Measurements from ENCODE around the gene NUCKS1. TPM values are rescaled to one million over a fixed set of nuclear protein-coding genes. Genes with fewer than 3 reads are reported as not detected.

The NUCKS1 gene
- total and polyA plus RNA-seq, 2 of the 13 experiments (the other 11 are each of a cell fraction or from before 2014, with no cell fraction given): 35.5 to 117 TPM

DNA sequence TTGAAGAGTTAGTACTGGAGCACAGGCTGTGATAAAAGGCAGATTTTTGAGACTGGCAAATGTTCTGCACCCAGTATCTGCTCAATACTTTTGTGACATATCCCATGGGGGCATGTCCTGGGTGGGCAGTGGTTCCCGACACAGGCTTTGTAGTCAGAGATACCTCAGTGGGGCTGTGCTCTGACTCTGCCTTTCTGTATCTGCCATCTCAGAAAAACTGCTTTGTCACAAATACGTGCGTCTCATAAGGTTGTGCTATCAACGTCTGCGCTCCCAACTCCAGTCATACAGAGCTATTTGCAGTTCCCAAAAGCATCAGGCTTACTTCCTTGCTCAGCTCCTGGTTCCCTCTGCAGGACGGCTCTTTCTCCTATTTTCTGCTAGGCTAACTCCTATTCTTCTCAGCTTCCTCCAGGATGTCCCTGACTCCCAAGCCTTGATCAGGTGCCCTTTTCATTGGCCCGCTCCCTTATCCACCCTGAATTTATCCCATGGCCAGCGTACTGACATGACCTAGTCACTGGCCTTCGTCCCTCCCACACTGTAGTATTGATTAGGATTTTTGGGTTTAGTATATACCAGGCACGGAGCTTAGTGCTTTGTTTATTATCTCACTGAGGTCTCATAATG, 37.4 kb upstream of the NUCKS1 start:
- no peak overlapping the region for H3K9ac ChIP-seq (ENCODE audit: insufficient read depth, low read depth, low read length)
- no peak overlapping the region for H2AFZ ChIP-seq (ENCODE audit: low read length)
- H3K79me2 ChIP-seq (ENCODE audit: insufficient read depth, low read length): no peaks in the 10 kb centered on the region
- in situ Hi-C loops (cut with HindIII; ENCODE audit: extremely low pct_ligation_motif_present, low pct_unique_long_range_greater_than_20kb) (no loop called here), intact Hi-C loops (cut with micrococcal nuclease; ENCODE audit: unreplicated experiment) (no loop called here)
- H3K27ac ChIP-seq (ENCODE audit: extremely low read length, insufficient read depth, low read length): no peak overlapping the region
- ChIA-PET POLR2A (no interaction called here), CTCF (ENCODE audit: low intra/inter-chr PET ratio, low total read pairs) (no interaction called here)
- FAIRE-seq (no peak), ATAC-seq (no peak), DNase-seq (ENCODE audit: low spot score) (no peak)
- H3K9me3 ChIP-seq (ENCODE audit: low read length): no peaks in the 10 kb centered on the region
- no peak overlapping the region for H3K4me3 ChIP-seq (replicated peaks in 1 of 3; ENCODE audit: insufficient read depth in 1 of 3, low read depth in 2 of 3, low read length in 3 of 3)
- no peaks in the 10 kb centered on the region for H4K20me1 ChIP-seq (ENCODE audit: insufficient read depth, low read length)
- H3K27me3 ChIP-seq (ENCODE audit: control insufficient read depth in 1 of 2, insufficient read depth in 2 of 2, low read length in 2 of 2): peaks cover 0 to 5% of the 10 kb centered on the region in 2 experiments; a peak in 2 of 5 replicates
- no peak overlapping the region for H3K4me2 ChIP-seq (ENCODE audit: low read depth, low read length)
- BruUV-seq (replicated peaks): no TSS peak
- WGBS (ENCODE audit: low lambda C conversion rate): 52% methylated on average over 10 of the region's 10 CpGs
- TF ChIP-seq RCOR2 (CRISPR knock-in tag; IDR thresholded peaks at IDR 0.05): no peak
- no peak for TF ChIP-seq LBX2 (CRISPR knock-in tag; IDR thresholded peaks at IDR 0.05; ENCODE audit: borderline replicate concordance)
- no peak for TF ChIP-seq ZNF891 (CRISPR knock-in tag; IDR thresholded peaks at IDR 0.05)
- TF ChIP-seq ZBTB37 (CRISPR knock-in tag; IDR thresholded peaks at IDR 0.05): no peak
- TF ChIP-seq REL (CRISPR knock-in tag; conservative IDR thresholded peaks at IDR 0.05): no peak
- TF ChIP-seq ZNF264 (CRISPR knock-in tag; IDR thresholded peaks at IDR 0.05): no peak
- TF ChIP-seq, protein P1, sequence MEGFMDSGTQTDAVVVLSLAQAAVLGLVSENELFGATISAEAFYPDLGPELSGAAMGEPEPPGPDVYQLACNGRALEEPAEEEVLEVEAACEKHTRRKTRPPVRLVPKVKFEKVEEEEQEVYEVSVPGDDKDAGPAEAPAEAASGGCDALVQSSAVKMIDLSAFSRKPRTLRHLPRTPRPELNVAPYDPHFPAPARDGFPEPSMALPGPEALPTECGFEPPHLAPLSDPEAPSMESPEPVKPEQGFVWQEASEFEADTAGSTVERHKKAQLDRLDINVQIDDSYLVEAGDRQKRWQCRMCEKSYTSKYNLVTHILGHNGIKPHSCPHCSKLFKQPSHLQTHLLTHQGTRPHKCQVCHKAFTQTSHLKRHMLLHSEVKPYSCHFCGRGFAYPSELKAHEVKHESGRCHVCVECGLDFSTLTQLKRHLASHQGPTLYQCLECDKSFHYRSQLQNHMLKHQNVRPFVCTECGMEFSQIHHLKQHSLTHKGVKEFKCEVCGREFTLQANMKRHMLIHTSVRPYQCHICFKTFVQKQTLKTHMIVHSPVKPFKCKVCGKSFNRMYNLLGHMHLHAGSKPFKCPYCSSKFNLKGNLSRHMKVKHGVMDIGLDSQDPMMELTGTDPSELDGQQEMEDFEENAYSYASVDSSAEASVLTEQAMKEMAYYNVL (CRISPR knock-in tag; IDR thresholded peaks at IDR 0.05; ENCODE audit: borderline replicate concordance): no peak
- no peak for TF ChIP-seq CEBPB (IDR thresholded peaks at IDR 0.05; ENCODE audit: borderline replicate concordance, low read depth, low read length)
- TF ChIP-seq STAT5B (CRISPR knock-in tag; IDR thresholded peaks at IDR 0.05): no peak
- TF ChIP-seq PITX1 (CRISPR knock-in tag; IDR thresholded peaks at IDR 0.05): no peak
- no peak for TF ChIP-seq ZBTB26 (CRISPR knock-in tag; IDR thresholded peaks at IDR 0.05; ENCODE audit: borderline replicate concordance)
- no peak for TF ChIP-seq REST (IDR thresholded peaks at IDR 0.05; ENCODE audit: borderline replicate concordance in 1 of 2, low read depth in 1 of 2, low read length in 2 of 2)
- no peak for TF ChIP-seq ZBTB8A (CRISPR knock-in tag; IDR thresholded peaks at IDR 0.05; ENCODE audit: borderline replicate concordance, low read depth)
- TF ChIP-seq ONECUT2 (CRISPR knock-in tag; IDR thresholded peaks at IDR 0.05): no peak
- no peak for TF ChIP-seq NFYC (CRISPR knock-in tag; IDR thresholded peaks at IDR 0.05)
- no peaks in the 10 kb centered on the region for H3K4me1 ChIP-seq (ENCODE audit: insufficient read depth, low read length)
- no peaks in the 10 kb centered on the region for H3K36me3 ChIP-seq (replicated peaks in 1 of 2; ENCODE audit: control insufficient read depth in 1 of 2, insufficient read depth in 2 of 2, low read length in 2 of 2)

Data from HepG2 (cell line).